HCT116 (cell line): Measurements from ENCODE around the gene INPP5F. TPM values are rescaled to one million over a fixed set of nuclear protein-coding genes. Genes with fewer than 3 reads are reported as not detected.

Source experiments
- ATAC-seq: fragments of 200-7000 bp; cut with Tn5 transposase; 2 replicates; pipeline ENCODE4 v1.9.1; 2020; ENCODE audit warnings: mild to moderate bottlenecking, moderate library complexity
- BruUV-seq: library from RNA; stranded (reverse); fragments of 400-500 nt; replicated peaks from 2 replicates; lab custom pipeline; 2021; lab: Mats Ljungman, UMichigan
- CTCF ChIA-PET: fragments of 300-600 bp; sonication (Branson Sonifier 250); formaldehyde crosslinking; loops from one replicate; lab custom pipeline; 2021; ENCODE audit warnings: antibody characterized with exemption; lab: Charles Lee
- POLR2A ChIA-PET: fragments of 300-600, 350-600 bp; sonication (Branson Sonifier 250); formaldehyde crosslinking; loops from one replicate; lab custom pipeline; 2021; ENCODE audit warnings: antibody characterized with exemption; lab: Charles Lee
- RAD21 ChIA-PET, 2 experiments: fragments of 300-600 bp; sonication (Branson Sonifier 250); formaldehyde crosslinking; loops; one replicate each; lab custom pipeline; 2023; ENCODE audit warnings: low total read pairs in 2 of 2; ENCODE audit not compliant: uncharacterized antibody in 2 of 2, unreplicated experiment in 2 of 2, low non-redundant PET in 1 of 2; lab: Charles Lee
- DNase-seq: peaks from one replicate; pipeline ENCODE4 v3.0.0-alpha.2; 2010; ENCODE audit warnings: low read depth, low spot score
- H2AFZ ChIP-seq: fragments of 200-600 bp; shearing (Covaris generic), sonication (generic); 2 replicates; pipeline ENCODE4 v1.6.1; 2017; ENCODE audit warnings: low read depth, mixed run types, mixed read lengths, antibody characterized with exemption, low read length; ENCODE audit not compliant: poor library complexity, severe bottlenecking
- H3K27ac ChIP-seq: 2 replicates; pipeline ENCODE4 v1.5.1; 2012; ENCODE audit warnings: low read depth, low read length
- H3K27me3 ChIP-seq: fragments of 200-600 bp; sonication (generic); 2 replicates; pipeline ENCODE4 v1.6.1; 2016; ENCODE audit warnings: mixed run types, low read length, mixed read lengths; ENCODE audit not compliant: insufficient read depth
- H3K36me3 ChIP-seq, 2 experiments: fragments of 200-500 bp in 1 of 2; fragments of 200-600 bp in 1 of 2; sonication (Bioruptor generic) in 1 of 2; sonication (generic) in 1 of 2; 2 replicates each; pipeline versions ENCODE4 v1.5.1 to v1.6.1; 2014 to 2016; ENCODE audit warnings: low read length in 2 of 2, inconsistent platforms in 1 of 2, mixed read lengths in 1 of 2, mixed run types in 1 of 2; ENCODE audit not compliant: insufficient read depth in 2 of 2, control insufficient read depth in 1 of 2
- H3K4me1 ChIP-seq, 2 experiments: fragments of 200-600 bp in 1 of 2; sonication (generic) in 1 of 2; 2 replicates each; pipeline versions ENCODE4 v1.5.1 to v1.6.1; 2012 to 2017; ENCODE audit warnings: low read length in 2 of 2, inconsistent platforms in 1 of 2, mild to moderate bottlenecking in 1 of 2, mixed read lengths in 1 of 2, mixed run types in 1 of 2, moderate library complexity in 1 of 2; ENCODE audit not compliant: insufficient read depth in 2 of 2, control insufficient read depth in 1 of 2
- H3K4me2 ChIP-seq: fragments of 200-600 bp; sonication (generic); 2 replicates; pipeline ENCODE4 v1.6.1; 2017; ENCODE audit warnings: mixed run types, low read length, mixed read lengths
- H3K4me3 ChIP-seq, 2 experiments: fragments of 200-600 bp in 1 of 2; sonication (generic) in 1 of 2; replicated peaks in 1 of 2; 2 replicates each; pipeline ENCODE4 v1.5.1; 2011 to 2016; ENCODE audit warnings: low read length in 2 of 2, control low read depth in 1 of 2, low read depth in 1 of 2, mild to moderate bottlenecking in 1 of 2, mixed read lengths in 1 of 2, mixed run types in 1 of 2
- H3K79me2 ChIP-seq: fragments of 200-600 bp; sonication (generic); 2 replicates; pipeline ENCODE4 v1.6.1; 2017; ENCODE audit warnings: mild to moderate bottlenecking, mixed run types, low read length, moderate library complexity, mixed read lengths; ENCODE audit not compliant: insufficient read depth
- H3K9ac ChIP-seq: fragments of 200-600 bp; sonication (generic); 2 replicates; pipeline ENCODE4 v1.6.1; 2016; ENCODE audit warnings: low read length, mixed read lengths
- H3K9me2 ChIP-seq: fragments of 200-600 bp; sonication (generic), shearing (Covaris generic); 2 replicates; pipeline ENCODE4 v1.6.1; 2017; ENCODE audit warnings: mixed run types, mild to moderate bottlenecking, moderate library complexity; ENCODE audit not compliant: insufficient read depth
- H3K9me3 ChIP-seq, 2 experiments: fragments of 200-500 bp in 1 of 2; fragments of 200-600 bp in 1 of 2; sonication (Bioruptor generic) in 1 of 2; sonication (generic) in 1 of 2; 2 replicates each; pipeline ENCODE4 v1.6.1; 2014 to 2017; ENCODE audit warnings: low read length in 2 of 2, mixed read lengths in 2 of 2, inconsistent platforms in 1 of 2, low read depth in 1 of 2, mild to moderate bottlenecking in 1 of 2, mixed run types in 1 of 2, moderate library complexity in 1 of 2; ENCODE audit not compliant: control insufficient read depth in 1 of 2, insufficient read depth in 1 of 2
- H4K20me1 ChIP-seq: fragments of 200-600 bp; sonication (generic), shearing (Covaris generic); 2 replicates; pipeline ENCODE4 v1.6.1; 2017; ENCODE audit warnings: mixed run types, mild to moderate bottlenecking, moderate library complexity; ENCODE audit not compliant: insufficient read depth
- EGR1 ChIP-seq: IDR thresholded peaks from 2 replicates; pipeline ENCODE4 v1.6.1; 2012; ENCODE audit warnings: low read depth
- ELF1 ChIP-seq: IDR thresholded peaks from 2 replicates; pipeline ENCODE4 v1.6.1; 2012; ENCODE audit warnings: low read depth, borderline replicate concordance
- EZH2 ChIP-seq: fragments of 200-600 bp; sonication (generic); IDR thresholded peaks from 2 replicates; pipeline ENCODE4 v1.6.1; 2017; ENCODE audit warnings: antibody characterized with exemption, mixed run types
- EZH2phosphoT487 ChIP-seq: fragments of 200-600 bp; IDR thresholded peaks from 2 replicates; pipeline ENCODE4 v1.6.1; 2018; ENCODE audit warnings: antibody characterized with exemption, borderline replicate concordance
- FOSL1 ChIP-seq: IDR thresholded peaks from 2 replicates; pipeline ENCODE4 v1.6.1; 2012; ENCODE audit warnings: low read depth
- JUND ChIP-seq: IDR thresholded peaks from 2 replicates; pipeline ENCODE4 v1.6.1; 2012
- POLR2A ChIP-seq: IDR thresholded peaks from 2 replicates; pipeline ENCODE4 v1.7.0; 2011; ENCODE audit warnings: borderline replicate concordance; ENCODE audit not compliant: insufficient read depth, insufficient read length; ENCODE audit errors: extremely low read depth
- SIN3A ChIP-seq: IDR thresholded peaks from 2 replicates; pipeline ENCODE4 v1.6.1; 2012; ENCODE audit warnings: low read depth
- ZFX ChIP-seq: fragments of 450-650 bp; IDR thresholded peaks from 2 replicates; pipeline ENCODE4 v1.6.1; 2017
- intact Hi-C: fragments of 100-400 bp; cut with micrococcal nuclease; formaldehyde crosslinking; loops from 2 replicates; pipeline ENCODE4 v1.10.0; 2022
- total RNA-seq: library from RNA; stranded (reverse); gene quantifications from one replicate; pipeline ENCODE4 v1.2.1, GENCODE V29; 2021; ENCODE audit not compliant: unreplicated experiment
- TF ChIP-seq, protein P1 (sequence below): IDR thresholded peaks from 2 replicates; pipeline ENCODE4 v1.6.1; 2012
- TF ChIP-seq, protein P2 (sequence below), 3 experiments: fragments of 200-600 bp in 1 of 3; sonication (generic) in 1 of 3; IDR thresholded peaks in 2 of 3; conservative IDR thresholded peaks in 1 of 3; 2 replicates each; pipeline ENCODE4 v1.5.1; 2012 to 2017; ENCODE audit warnings: low read depth in 2 of 3, low read length in 2 of 3, antibody characterized with exemption in 1 of 3, borderline replicate concordance in 1 of 3, control low read depth in 1 of 3, mild to moderate bottlenecking in 1 of 3, mixed read lengths in 1 of 3, mixed run types in 1 of 3, moderate library complexity in 1 of 3; ENCODE audit not compliant: insufficient read depth in 1 of 3
- TF ChIP-seq, protein P3 (sequence below): IDR thresholded peaks from 2 replicates; pipeline ENCODE4 v1.6.1; 2012; ENCODE audit warnings: low read depth

INPP5F gene
- total RNA-seq, 1 experiment from 2014 or later = 21.6 TPM

DNA sequence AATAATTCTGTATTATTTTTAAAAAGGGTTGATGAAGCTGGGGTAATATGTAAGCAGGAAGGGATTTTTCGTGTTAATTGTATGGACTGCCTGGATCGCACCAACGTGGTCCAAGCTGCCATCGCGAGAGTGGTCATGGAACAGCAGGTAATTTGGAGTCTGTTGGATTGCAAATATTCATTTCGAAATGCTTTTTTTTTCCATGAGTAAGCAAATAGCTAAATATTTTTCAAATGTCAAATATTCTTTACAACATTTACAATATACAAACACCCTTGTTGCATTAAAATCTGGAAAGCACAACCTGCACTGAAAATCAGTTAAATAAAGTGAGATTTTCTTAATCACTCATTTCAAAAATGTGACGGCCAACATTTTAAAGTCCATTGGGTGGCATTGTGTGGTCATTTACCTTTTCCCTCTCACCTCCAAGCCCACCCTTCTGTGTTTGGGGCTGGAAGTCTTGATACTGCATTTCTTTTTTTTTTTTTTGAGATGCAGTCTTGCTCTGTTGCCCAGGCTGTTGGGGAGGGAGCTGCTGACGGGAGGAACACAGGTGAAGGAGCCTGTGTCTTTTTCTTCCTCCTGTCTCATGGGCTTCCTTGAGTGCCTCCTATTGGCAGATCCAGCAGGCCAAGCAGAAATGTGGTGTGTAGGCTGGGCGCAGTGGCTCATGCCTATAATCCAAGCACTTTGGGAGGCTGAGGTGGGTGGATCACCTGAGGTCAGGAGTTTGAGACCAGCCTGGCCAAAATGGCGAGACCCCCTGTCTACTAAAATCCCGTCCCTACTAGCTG, 80.7 kb downstream of the INPP5F start:
- Histone ChIP-seq H4K20me1 (no peaks in the 10 kb centered on the region; the same call in 1 of the 2 replicates), H3K79me2 (no peaks in the 10 kb centered on the region), H3K9ac (no peak overlapping the region), H3K4me1 (no peaks in the 10 kb centered on the region), H3K36me3 (no peaks in the 10 kb centered on the region), H3K4me3 (no peak overlapping the region), H3K4me2 (no peak overlapping the region), H2AFZ (no peak overlapping the region), H3K9me3 (no peaks in the 10 kb centered on the region), H3K27me3 (no peaks in the 10 kb centered on the region), H3K9me2 (no peaks in the 10 kb centered on the region), H3K27ac (no peak overlapping the region)
- BruUV-seq = no TSS peak
- ChIA-PET RAD21 (no interaction called here), CTCF (no interaction called here), POLR2A (no interaction called here)
- DNase-seq = no peak
- no peak for TF ChIP-seq JUND
- TF ChIP-seq, protein P1, sequence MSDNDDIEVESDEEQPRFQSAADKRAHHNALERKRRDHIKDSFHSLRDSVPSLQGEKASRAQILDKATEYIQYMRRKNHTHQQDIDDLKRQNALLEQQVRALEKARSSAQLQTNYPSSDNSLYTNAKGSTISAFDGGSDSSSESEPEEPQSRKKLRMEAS = no peak
- TF ChIP-seq FOSL1 = no peak
- no peak for TF ChIP-seq POLR2A
- no peak for TF ChIP-seq EZH2phosphoT487
- no peak for TF ChIP-seq ZFX
- TF ChIP-seq EGR1 = no peak
- no peak for TF ChIP-seq ELF1
- TF ChIP-seq EZH2 = no peak
- TF ChIP-seq, protein P2, sequence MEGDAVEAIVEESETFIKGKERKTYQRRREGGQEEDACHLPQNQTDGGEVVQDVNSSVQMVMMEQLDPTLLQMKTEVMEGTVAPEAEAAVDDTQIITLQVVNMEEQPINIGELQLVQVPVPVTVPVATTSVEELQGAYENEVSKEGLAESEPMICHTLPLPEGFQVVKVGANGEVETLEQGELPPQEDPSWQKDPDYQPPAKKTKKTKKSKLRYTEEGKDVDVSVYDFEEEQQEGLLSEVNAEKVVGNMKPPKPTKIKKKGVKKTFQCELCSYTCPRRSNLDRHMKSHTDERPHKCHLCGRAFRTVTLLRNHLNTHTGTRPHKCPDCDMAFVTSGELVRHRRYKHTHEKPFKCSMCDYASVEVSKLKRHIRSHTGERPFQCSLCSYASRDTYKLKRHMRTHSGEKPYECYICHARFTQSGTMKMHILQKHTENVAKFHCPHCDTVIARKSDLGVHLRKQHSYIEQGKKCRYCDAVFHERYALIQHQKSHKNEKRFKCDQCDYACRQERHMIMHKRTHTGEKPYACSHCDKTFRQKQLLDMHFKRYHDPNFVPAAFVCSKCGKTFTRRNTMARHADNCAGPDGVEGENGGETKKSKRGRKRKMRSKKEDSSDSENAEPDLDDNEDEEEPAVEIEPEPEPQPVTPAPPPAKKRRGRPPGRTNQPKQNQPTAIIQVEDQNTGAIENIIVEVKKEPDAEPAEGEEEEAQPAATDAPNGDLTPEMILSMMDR (IDR thresholded peaks at IDR 0.05 in 2 of 3, conservative IDR thresholded peaks at IDR 0.05 in 1 of 3; ENCODE audit: borderline replicate concordance in 1 of 3, insufficient read depth in 1 of 3, low read depth in 2 of 3, low read length in 2 of 3) = no peak
- TF ChIP-seq, protein P3, sequence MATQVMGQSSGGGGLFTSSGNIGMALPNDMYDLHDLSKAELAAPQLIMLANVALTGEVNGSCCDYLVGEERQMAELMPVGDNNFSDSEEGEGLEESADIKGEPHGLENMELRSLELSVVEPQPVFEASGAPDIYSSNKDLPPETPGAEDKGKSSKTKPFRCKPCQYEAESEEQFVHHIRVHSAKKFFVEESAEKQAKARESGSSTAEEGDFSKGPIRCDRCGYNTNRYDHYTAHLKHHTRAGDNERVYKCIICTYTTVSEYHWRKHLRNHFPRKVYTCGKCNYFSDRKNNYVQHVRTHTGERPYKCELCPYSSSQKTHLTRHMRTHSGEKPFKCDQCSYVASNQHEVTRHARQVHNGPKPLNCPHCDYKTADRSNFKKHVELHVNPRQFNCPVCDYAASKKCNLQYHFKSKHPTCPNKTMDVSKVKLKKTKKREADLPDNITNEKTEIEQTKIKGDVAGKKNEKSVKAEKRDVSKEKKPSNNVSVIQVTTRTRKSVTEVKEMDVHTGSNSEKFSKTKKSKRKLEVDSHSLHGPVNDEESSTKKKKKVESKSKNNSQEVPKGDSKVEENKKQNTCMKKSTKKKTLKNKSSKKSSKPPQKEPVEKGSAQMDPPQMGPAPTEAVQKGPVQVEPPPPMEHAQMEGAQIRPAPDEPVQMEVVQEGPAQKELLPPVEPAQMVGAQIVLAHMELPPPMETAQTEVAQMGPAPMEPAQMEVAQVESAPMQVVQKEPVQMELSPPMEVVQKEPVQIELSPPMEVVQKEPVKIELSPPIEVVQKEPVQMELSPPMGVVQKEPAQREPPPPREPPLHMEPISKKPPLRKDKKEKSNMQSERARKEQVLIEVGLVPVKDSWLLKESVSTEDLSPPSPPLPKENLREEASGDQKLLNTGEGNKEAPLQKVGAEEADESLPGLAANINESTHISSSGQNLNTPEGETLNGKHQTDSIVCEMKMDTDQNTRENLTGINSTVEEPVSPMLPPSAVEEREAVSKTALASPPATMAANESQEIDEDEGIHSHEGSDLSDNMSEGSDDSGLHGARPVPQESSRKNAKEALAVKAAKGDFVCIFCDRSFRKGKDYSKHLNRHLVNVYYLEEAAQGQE = no peak
- no peak for TF ChIP-seq SIN3A
- peak; percentile 49; the same call in 1 of the 2 replicates for ATAC-seq
- intact Hi-C loops = no loop called here
